Medulla oblongata (tissue), 1 donor: Measurements from ENCODE around the gene MOAP1.
"Not testable (repeated sequence)": the region's sequence is repeated elsewhere in the genome, so short reads cannot be mapped to it uniquely, and the experiment has no call there.

Source experiments
- DNase-seq: peaks from one replicate; pipeline ENCODE4 v3.0.0-alpha.2; 2015; ENCODE audit errors: extremely low spot score

The MOAP1 gene

DNA sequence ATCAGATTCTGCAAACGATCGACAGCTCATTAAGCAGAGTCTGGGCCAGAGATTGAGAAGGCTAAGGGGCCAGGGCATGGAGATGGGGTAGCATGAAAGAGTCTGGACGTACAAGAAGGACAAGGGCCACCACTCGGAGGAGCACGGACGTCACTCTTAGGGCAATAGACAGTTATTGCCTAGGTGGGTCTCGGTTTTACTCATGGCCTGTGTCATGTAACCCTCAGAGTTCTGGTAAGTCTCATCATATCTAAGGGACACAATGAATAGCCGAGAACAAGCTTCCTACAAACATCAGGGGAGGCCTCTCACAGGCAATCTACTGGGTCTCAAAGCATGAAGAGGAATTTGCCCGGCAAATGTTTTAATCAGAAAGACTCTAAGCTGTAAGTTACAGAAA lies 38.6 kb downstream of the MOAP1 start:
- DNase-seq = no peak

DNA sequence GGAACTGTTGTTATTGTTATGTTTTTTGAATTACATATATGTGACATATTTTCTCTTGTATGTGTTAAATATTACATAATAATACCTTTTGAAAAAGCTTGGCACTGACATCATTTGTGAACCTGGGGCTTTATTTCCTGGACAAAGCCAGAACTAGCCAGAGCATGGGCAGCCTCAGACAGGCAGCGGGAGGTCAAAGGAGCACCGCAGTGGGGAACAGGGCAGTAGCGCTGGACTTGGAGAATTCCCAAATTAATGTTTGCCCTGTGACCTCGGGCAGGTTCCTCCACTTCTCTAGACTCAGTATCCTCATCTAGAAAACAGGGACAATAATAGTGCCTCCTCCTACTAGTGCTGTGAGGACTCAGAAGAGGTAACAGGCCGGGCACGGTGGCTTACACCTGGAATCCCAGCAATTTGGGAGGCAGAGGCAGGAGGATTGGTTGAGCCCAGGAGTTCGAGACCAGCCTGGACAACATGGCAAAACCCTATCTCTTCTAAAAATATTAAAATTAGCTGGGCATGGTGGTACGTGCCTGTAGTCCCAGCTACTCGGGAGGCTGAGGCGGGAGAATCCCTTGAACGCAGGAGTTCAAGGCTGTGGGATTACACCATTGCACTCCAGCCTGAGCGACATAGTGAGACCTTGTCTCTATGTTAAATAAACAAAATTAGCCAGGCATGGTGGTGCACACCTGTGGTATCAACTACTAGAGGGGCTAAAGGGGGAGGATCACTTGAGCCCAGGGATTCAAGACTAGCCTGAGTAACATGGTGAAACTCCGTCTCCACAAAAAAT lies 41.6 kb downstream of the MOAP1 start:
- no peak for DNase-seq

DNA sequence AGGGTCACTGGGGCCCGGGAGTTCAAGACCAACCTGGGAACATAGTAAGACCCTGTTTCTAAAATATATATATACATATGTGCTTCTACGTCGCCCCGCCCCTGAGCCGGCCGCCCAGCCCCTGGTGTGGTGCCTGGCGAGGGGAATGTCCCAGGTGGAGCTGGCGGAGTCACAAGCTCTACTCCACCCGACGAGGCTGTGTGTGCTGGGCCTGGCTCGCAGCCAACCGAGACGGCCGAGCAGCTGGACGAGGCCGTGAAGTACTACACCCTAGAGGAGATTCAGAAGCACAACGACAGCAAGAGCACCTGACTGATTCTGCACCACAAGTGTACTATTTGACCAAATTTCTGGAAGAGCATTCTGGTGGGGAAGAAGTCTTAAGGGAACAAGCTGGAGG lies 46.8 kb downstream of the MOAP1 start:
- DNase-seq = no peak

DNA sequence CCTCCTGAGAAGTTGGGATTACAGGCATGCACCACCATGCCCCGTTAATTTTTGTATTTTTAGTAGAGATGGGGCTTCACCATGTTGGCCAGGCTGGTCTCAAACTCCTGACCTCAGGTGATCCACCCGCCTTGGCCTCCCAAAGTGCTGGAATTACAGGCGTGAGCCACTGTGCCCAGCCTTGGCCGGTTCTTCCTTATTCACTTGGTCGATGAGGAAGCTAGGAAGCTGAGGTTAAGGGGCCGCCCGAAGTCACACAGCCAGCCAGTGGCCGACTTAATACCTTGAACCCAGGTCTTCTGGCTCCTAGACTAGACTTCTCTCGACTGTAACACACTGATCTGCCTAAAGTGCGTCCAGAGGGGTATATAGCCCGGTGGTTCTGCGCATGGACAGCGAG lies 48.2 kb downstream of the MOAP1 start:
- not testable (repeated sequence) for DNase-seq

DNA sequence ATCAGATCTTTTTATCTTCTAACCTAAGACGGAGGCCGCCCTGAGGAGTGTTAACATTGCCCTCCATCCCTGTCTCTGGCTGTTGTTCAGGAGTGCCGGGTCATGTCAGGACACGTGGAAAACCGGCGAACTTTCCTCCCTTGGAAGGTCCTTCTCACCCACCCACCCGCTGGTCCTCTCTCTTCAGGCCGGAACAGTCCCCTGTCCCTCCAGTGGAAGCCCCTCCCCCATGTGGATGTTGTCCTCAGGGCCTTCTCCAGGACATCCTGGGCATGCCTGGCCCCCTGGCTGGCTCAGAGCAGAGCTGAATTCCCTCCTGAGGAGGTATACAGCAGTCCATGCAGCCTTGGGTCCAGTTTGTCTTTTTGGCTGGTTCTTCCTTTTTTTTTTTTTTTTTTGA lies 48.7 kb downstream of the MOAP1 start:
- no peak for DNase-seq

DNA sequence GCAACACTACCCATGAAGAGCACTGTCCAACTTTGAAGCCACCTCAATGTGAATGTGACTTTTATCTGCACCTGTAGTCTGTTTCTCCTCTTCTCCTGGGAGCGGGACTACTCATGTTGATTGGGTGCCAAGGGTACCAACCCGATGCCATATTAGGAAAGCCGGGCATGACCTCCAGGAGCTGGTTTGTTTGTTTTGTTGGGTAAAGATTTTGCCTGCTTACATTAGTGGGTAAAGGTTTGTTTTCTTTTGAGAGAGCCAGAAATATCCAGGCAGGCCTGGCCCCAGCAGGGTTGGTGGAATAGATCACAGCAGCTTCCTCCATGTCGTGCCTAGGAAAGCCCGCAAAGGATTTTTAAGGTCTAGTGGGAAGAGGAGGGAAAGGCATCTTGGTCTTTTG lies 49.3 kb downstream of the MOAP1 start:
- no peak for DNase-seq

DNA sequence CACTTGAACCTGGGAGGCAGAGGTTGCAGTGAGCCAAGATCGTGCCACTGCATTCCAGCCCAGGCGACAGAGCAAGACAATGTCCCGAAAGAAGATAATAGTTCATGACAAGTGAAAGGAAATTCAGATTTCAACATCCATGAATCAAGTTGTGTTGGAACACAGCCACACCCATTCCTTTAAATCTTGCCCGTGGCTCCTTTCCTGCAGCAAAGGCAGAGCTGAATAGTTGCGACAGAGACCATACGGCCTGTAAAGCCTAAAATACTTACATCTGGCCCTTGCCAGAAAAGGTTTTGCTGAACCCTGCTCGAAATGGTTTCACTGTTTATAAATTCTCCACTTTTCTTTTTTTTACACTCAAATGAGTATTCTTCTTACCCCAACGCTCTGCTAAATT lies 51.2 kb downstream of the MOAP1 start:
- no peak for DNase-seq

DNA sequence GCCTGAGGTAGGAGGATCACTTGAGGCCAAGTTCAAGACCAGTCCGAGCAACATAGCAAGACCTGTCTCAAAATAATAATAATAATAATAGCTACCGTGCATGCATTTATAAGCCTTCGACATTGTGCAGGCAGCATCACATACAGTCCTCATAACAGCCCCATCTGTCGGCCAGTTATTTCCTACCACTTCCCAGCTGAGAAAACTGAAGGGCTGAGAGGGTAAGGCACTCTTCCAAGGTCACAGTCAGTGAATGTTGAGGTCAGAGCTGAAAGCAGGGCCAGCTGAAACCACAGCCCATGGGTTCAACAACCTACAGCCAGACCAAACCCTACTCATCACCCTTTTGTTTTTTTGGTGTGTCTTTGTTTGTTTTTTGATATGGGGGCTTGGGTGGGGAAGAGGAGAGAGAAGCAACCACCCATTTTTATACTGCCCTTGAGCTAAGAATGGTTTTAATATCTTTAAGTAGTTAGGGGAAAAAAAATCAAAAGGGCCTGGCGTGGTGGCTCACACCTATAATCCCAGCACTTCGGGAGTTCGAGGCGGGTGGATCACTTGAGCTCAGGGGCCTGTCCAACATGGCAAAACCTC lies 52.1 kb downstream of the MOAP1 start:
- peak; percentile 68 for DNase-seq
